Measurements from ENCODE around the gene DTWD1. TPM values are rescaled to one million over a fixed set of nuclear protein-coding genes. Genes with fewer than 3 reads are reported as not detected.

Gene DTWD1
- total and polyA plus RNA-seq, 2 experiments from 2014 or later, result 63.7 to 107 TPM

- no peaks in the 10 kb centered on the region for H3K9me2 ChIP-seq (ENCODE audit: insufficient read depth)
- no peaks in the 10 kb centered on the region for H3K36me3 ChIP-seq (ENCODE audit: low read depth)
- in situ Hi-C loops (cut with MboI), result no loop called here
- peaks cover 30% of the 10 kb centered on the region for H3K4me1 ChIP-seq (ENCODE audit: insufficient read depth)
- peak overlapping the region; percentile 58 for H2AFZ ChIP-seq
- H3F3A ChIP-seq (ENCODE audit: insufficient read depth), result peaks cover 32% of the 10 kb centered on the region
- H3K27me3 ChIP-seq (replicated peaks; ENCODE audit: insufficient read depth), result no peaks in the 10 kb centered on the region
- H3K79me2 ChIP-seq (ENCODE audit: insufficient read depth), result no peaks in the 10 kb centered on the region
- no peaks in the 10 kb centered on the region for H4K20me1 ChIP-seq (ENCODE audit: insufficient read depth)
- H3K9ac ChIP-seq, result peak overlapping the region; percentile 68
- DNase-seq, result peak; percentile 93
- no peak for TF ChIP-seq EZH2phosphoT487 (IDR thresholded peaks at IDR 0.05; ENCODE audit: insufficient read depth, low read depth)
- TF ChIP-seq EZH2 (IDR thresholded peaks at IDR 0.05; ENCODE audit: insufficient read depth, poor library complexity, severe bottlenecking), result no peak
- no peaks in the 10 kb centered on the region for H3K9me3 ChIP-seq (ENCODE audit: low read depth)
- H3K4me3 ChIP-seq, result peak overlapping the region; percentile 45
- H3K27ac ChIP-seq, result peak overlapping the region; percentile 97
- H3K4me2 ChIP-seq (ENCODE audit: unreplicated experiment), result peak overlapping the region; percentile 82
These were observed 54.2 kb downstream of the DTWD1 start for GRCh38 chr15:49675041-49675440.

- Histone ChIP-seq H3K4me1 (ENCODE audit: insufficient read depth) (peaks cover 25% of the 10 kb centered on the region), H3K4me2 (ENCODE audit: unreplicated experiment) (no peak overlapping the region), H2AFZ (no peak overlapping the region), H3K27me3 (replicated peaks; ENCODE audit: insufficient read depth) (no peaks in the 10 kb centered on the region), H3F3A (ENCODE audit: insufficient read depth) (peaks cover 27% of the 10 kb centered on the region), H4K20me1 (ENCODE audit: insufficient read depth) (no peaks in the 10 kb centered on the region), H3K36me3 (ENCODE audit: low read depth) (no peaks in the 10 kb centered on the region), H3K4me3 (no peak overlapping the region), H3K9ac (no peak overlapping the region), H3K27ac (no peak overlapping the region), H3K79me2 (ENCODE audit: insufficient read depth) (no peaks in the 10 kb centered on the region), H3K9me3 (ENCODE audit: low read depth) (no peaks in the 10 kb centered on the region), H3K9me2 (ENCODE audit: insufficient read depth) (no peaks in the 10 kb centered on the region)
- TF ChIP-seq EZH2 (IDR thresholded peaks at IDR 0.05; ENCODE audit: insufficient read depth, poor library complexity, severe bottlenecking), result no peak
- no peak for TF ChIP-seq EZH2phosphoT487 (IDR thresholded peaks at IDR 0.05; ENCODE audit: insufficient read depth, low read depth)
- DNase-seq, result no peak
- 72 to 83% methylated on average over 4 of the region's 4 CpGs for WGBS, 2 experiments (ENCODE audit: low coverage in 1 of 2, low lambda C conversion rate in 2 of 2, missing lambda C conversion rate in 2 of 2)
- in situ Hi-C loops (cut with MboI), result no loop called here
These were observed 57.8 kb downstream of the DTWD1 start for GRCh38 chr15:49678655-49679054.

- Histone ChIP-seq H3K9me2 (ENCODE audit: insufficient read depth) (0 out of 2 replicates have a peak, but pooled peaks cover under 1% of the 10 kb centered on the region), H3K27ac (no peak overlapping the region), H2AFZ (no peak overlapping the region), H3K9ac (no peak overlapping the region), H3K4me2 (ENCODE audit: unreplicated experiment) (no peak overlapping the region), H3K36me3 (ENCODE audit: low read depth) (no peaks in the 10 kb centered on the region), H3F3A (ENCODE audit: insufficient read depth) (no peaks in the 10 kb centered on the region), H3K27me3 (replicated peaks; ENCODE audit: insufficient read depth) (no peaks in the 10 kb centered on the region), H3K4me3 (no peak overlapping the region), H3K79me2 (ENCODE audit: insufficient read depth) (no peaks in the 10 kb centered on the region), H3K4me1 (ENCODE audit: insufficient read depth) (peaks cover 4% of the 10 kb centered on the region; the same call in 1 of the 2 replicates), H4K20me1 (ENCODE audit: insufficient read depth) (no peaks in the 10 kb centered on the region), H3K9me3 (ENCODE audit: low read depth) (no peaks in the 10 kb centered on the region)
- TF ChIP-seq EZH2phosphoT487 (IDR thresholded peaks at IDR 0.05; ENCODE audit: insufficient read depth, low read depth) (no peak), EZH2 (IDR thresholded peaks at IDR 0.05; ENCODE audit: insufficient read depth, poor library complexity, severe bottlenecking) (no peak)
- DNase-seq, result peak; percentile 21
- in situ Hi-C loops (cut with MboI), result no loop called here
- 41 to 50% methylated on average over 1 of the region's 1 CpG for WGBS, 2 experiments (ENCODE audit: low coverage in 1 of 2, low lambda C conversion rate in 2 of 2, missing lambda C conversion rate in 2 of 2)
These were observed 65.8 kb downstream of the DTWD1 start for GRCh38 chr15:49686599-49686998.

GRCh38 chr15:49688135-49688790, 67.4 kb downstream of the DTWD1 start:
- Histone ChIP-seq H3K4me1 (ENCODE audit: insufficient read depth) (peaks cover 14% of the 10 kb centered on the region), H3K36me3 (ENCODE audit: low read depth) (no peaks in the 10 kb centered on the region), H3K4me3 (no peak overlapping the region), H3K79me2 (ENCODE audit: insufficient read depth) (no peaks in the 10 kb centered on the region), H3K9me2 (ENCODE audit: insufficient read depth) (0 out of 2 replicates have a peak, but pooled peaks cover 3% of the 10 kb centered on the region), H3K27me3 (replicated peaks; ENCODE audit: insufficient read depth) (no peaks in the 10 kb centered on the region), H3K4me2 (ENCODE audit: unreplicated experiment) (no peak overlapping the region), H3K9me3 (ENCODE audit: low read depth) (no peaks in the 10 kb centered on the region), H4K20me1 (ENCODE audit: insufficient read depth) (no peaks in the 10 kb centered on the region), H2AFZ (no peak overlapping the region), H3F3A (ENCODE audit: insufficient read depth) (peaks cover 5% of the 10 kb centered on the region), H3K27ac (no peak overlapping the region), H3K9ac (no peak overlapping the region)
- TF ChIP-seq EZH2phosphoT487 (IDR thresholded peaks at IDR 0.05; ENCODE audit: insufficient read depth, low read depth) (no peak), EZH2 (IDR thresholded peaks at IDR 0.05; ENCODE audit: insufficient read depth, poor library complexity, severe bottlenecking) (no peak)
- 81 to 82% methylated on average over 3 of the region's 3 CpGs for WGBS, 2 experiments (ENCODE audit: low coverage in 1 of 2, low lambda C conversion rate in 2 of 2, missing lambda C conversion rate in 2 of 2)
- DNase-seq, result no peak
- in situ Hi-C loops (cut with MboI), result no loop called here
